HEK293T (cell line): ENCODE results near the gene RHOBTB3.
A peak's percentile ranks its signal among the peaks of the same experiment; 100 is the strongest.
"Not testable (repeated sequence)": the region's sequence is repeated elsewhere in the genome, so short reads cannot be mapped to it uniquely, and the experiment has no call there.

Experiments
- CTCF ChIA-PET: fragments of 350-600 bp; formaldehyde crosslinking; extraction: SDS; loops from one replicate; lab custom pipeline; 2021; ENCODE audit warnings: antibody characterized with exemption, inconsistent platforms; lab: Yijun Ruan, JAX
- POLR2A ChIA-PET: fragments of 350-600 bp; formaldehyde crosslinking; extraction: SDS; loops from one replicate; lab custom pipeline; 2020; ENCODE audit warnings: antibody characterized with exemption, inconsistent platforms; lab: Yijun Ruan, JAX
- DNase-seq: peaks from one replicate; pipeline ENCODE4 v3.0.0; 2012; ENCODE audit warnings: mixed read lengths; ENCODE audit errors: extremely low spot score
- ARNT ChIP-seq: fragments of 450-650 bp; IDR thresholded peaks from 2 replicates; pipeline ENCODE4 v1.6.1; 2017; ENCODE audit warnings: mild to moderate bottlenecking
- BHLHE40 ChIP-seq: fragments of 450-650 bp; IDR thresholded peaks from 2 replicates; pipeline ENCODE4 v1.6.1; 2016; ENCODE audit warnings: mild to moderate bottlenecking, moderate library complexity, borderline replicate concordance
- CTBP1 ChIP-seq: fragments of 450-650 bp; IDR thresholded peaks from 2 replicates; pipeline ENCODE4 v1.6.1; 2016; ENCODE audit warnings: borderline replicate concordance
- ELF4 ChIP-seq: fragments of 450-650 bp; IDR thresholded peaks from 2 replicates; pipeline ENCODE4 v1.6.1; 2017; ENCODE audit warnings: antibody characterized with exemption
- FOXA1 ChIP-seq: fragments of 450-650 bp; IDR thresholded peaks from 2 replicates; pipeline ENCODE4 v1.6.1; 2016; ENCODE audit warnings: mild to moderate bottlenecking
- FOXK2 ChIP-seq: fragments of 450-650 bp; IDR thresholded peaks from 2 replicates; pipeline ENCODE4 v1.6.1; 2016; ENCODE audit warnings: mild to moderate bottlenecking
- FOXM1 ChIP-seq: fragments of 450-650 bp; IDR thresholded peaks from 2 replicates; pipeline ENCODE4 v1.6.1; 2017; ENCODE audit warnings: mild to moderate bottlenecking, borderline replicate concordance
- HDGF ChIP-seq: fragments of 450-650 bp; IDR thresholded peaks from 2 replicates; pipeline ENCODE4 v1.6.1; 2017; ENCODE audit warnings: antibody characterized with exemption, borderline replicate concordance
- L3MBTL2 ChIP-seq: fragments of 450-650 bp; conservative IDR thresholded peaks from 2 replicates; pipeline ENCODE4 v1.6.1; 2016; ENCODE audit warnings: mild to moderate bottlenecking
- LEF1 ChIP-seq: fragments of 450-650 bp; IDR thresholded peaks from 2 replicates; pipeline ENCODE4 v1.6.1; 2017; ENCODE audit warnings: mild to moderate bottlenecking, borderline replicate concordance
- NFRKB ChIP-seq: fragments of 450-650 bp; IDR thresholded peaks from 2 replicates; pipeline ENCODE4 v1.6.1; 2016; ENCODE audit warnings: mild to moderate bottlenecking, moderate library complexity
- SP1 ChIP-seq: fragments of 450-650 bp; IDR thresholded peaks from 2 replicates; pipeline ENCODE4 v1.6.1; 2017
- SUZ12 ChIP-seq: fragments of 450-650 bp; IDR thresholded peaks from 2 replicates; pipeline ENCODE4 v1.6.1; 2016; ENCODE audit warnings: mild to moderate bottlenecking
- TARDBP ChIP-seq: fragments of 450-650 bp; IDR thresholded peaks from 2 replicates; pipeline ENCODE4 v1.6.1; 2016
- ZNF384 ChIP-seq: fragments of 450-650 bp; IDR thresholded peaks from 2 replicates; pipeline ENCODE4 v1.6.1; 2016
- TF ChIP-seq, protein P1 (sequence below): fragments of 450-650 bp; IDR thresholded peaks from 2 replicates; pipeline ENCODE4 v1.6.1; 2016

Gene RHOBTB3

DNA sequence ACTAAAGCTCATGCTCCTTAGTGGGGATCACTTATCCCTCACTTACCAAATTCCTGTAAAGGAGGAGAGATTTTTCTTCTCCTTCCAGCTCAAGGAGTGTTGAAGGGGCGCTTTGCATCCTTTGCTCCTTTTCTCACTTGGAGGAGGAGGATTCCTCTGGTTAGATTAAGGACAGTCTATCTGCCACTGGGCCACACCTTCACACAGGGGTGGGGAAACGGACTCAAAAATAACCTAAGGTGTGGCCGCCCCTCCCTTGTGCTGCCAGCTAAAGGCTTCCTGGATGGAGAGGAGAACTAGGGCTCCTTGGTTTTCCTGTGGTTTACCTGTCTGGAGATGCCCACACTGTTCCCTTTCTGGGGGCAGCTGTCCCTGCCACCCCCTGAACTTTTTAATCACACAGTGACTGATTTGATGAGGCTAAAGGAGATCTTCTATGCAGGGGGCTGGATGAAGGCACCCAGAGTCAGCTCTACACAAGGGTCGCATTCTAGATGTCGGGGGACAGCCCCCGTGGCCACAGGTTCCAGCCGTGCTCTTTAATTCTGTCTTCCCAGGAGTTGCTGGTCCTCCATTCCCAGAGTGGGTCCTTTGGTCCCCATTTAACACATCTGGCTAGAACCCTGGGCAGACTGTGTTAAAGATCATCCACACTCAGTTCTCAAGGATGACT lies 77.0 kb downstream of the RHOBTB3 start:
- no peak for DNase-seq
- CTCF ChIA-PET: interaction anchor here (1.6 kb wide), 1 partner anchor 29 kb away, joined by 3 read pairs; no protein-coding TSS in a partner anchor
- POLR2A ChIA-PET: interaction anchor here (0.9 to 2.5 kb wide), 3 partner anchors 15 to 28 kb away, joined by 3 to 9 read pairs (median 3); no protein-coding TSS in a partner anchor
- TF ChIP-seq SP1: no peak
- no peak for TF ChIP-seq FOXK2
- no peak for TF ChIP-seq FOXM1
- no peak for TF ChIP-seq TARDBP
- TF ChIP-seq FOXA1: no peak
- no peak for TF ChIP-seq ARNT
- no peak for TF ChIP-seq CTBP1

DNA sequence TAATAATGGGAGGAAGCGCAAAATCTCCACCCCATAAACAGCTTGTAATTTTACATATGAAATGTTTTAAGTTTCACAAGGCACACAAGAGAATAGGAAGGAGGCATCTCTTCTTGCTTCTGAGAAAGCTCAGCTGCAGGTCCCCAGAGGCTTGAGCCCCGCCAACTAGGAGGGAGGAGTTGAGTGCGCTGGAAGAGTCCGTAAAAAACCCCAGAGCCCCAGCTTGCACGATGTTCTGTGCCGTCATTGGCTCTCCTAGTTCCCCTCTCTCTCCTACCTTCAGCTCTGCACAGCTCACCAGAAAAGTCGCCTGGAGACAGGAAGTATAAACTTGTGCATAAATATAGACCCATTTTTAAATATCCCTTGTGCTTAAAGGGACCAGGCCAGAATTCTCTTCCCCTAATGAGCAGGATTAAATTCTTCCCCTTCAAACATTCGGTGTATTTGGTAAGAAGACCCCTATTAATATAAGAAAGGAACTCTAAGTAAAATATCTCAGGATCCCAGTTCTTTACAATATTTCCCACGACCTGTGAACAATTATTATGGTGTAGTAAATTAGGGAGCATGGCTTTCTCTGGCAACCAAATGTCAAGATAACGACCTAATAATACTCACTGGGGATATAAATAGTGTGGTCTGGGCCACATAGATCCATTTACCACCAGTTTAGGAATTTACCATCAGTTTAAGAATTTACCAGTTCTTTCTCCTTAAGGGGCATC lies 77.7 kb downstream of the RHOBTB3 start:
- peak; percentile 57 for DNase-seq
- ChIA-PET CTCF (interaction anchor here (1.6 kb wide), 1 partner anchor 30 kb away, joined by 3 read pairs; no protein-coding TSS in a partner anchor), POLR2A (interaction anchor here (0.9 to 2.5 kb wide), 3 partner anchors 15 to 28 kb away, joined by 3 to 9 read pairs (median 3); no protein-coding TSS in a partner anchor)
- no peak for TF ChIP-seq FOXK2
- no peak for TF ChIP-seq SP1
- TF ChIP-seq ELF4: no peak
- no peak for TF ChIP-seq TARDBP
- no peak for TF ChIP-seq LEF1
- no peak for TF ChIP-seq ZNF384
- TF ChIP-seq NFRKB: no peak
- TF ChIP-seq SUZ12: no peak
- TF ChIP-seq CTBP1: no peak
- TF ChIP-seq, protein P1, sequence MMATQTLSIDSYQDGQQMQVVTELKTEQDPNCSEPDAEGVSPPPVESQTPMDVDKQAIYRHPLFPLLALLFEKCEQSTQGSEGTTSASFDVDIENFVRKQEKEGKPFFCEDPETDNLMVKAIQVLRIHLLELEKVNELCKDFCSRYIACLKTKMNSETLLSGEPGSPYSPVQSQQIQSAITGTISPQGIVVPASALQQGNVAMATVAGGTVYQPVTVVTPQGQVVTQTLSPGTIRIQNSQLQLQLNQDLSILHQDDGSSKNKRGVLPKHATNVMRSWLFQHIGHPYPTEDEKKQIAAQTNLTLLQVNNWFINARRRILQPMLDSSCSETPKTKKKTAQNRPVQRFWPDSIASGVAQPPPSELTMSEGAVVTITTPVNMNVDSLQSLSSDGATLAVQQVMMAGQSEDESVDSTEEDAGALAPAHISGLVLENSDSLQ: no peak

DNA sequence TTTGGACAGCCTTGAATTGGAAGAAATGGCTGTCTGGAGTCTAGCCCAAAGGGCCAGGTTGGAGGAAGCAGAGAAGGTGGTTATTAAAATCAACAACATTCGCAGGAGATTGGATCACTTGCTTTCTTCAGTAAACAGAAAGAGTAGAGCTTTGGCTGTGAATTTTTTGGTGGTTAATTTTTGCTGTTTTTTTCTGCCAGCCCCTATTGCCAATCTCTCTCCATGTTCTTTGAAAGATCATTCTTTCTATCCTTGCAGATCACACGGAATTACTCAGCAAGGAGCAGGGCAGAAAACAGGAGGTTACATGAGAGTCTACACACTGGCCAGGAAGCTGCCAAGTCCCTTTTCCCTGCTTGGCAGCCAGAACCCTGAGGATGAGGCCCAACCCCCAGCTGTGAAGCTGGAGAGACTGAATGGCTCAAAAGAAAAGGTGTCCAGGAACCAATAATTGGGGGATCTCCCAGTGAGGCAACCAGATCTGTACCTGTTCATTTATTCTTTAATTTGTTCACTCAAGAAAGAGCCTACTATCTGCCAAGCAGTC lies 78.4 kb downstream of the RHOBTB3 start:
- no peak for DNase-seq
- POLR2A ChIA-PET: no interaction called here
- CTCF ChIA-PET: no interaction called here
- TF ChIP-seq, protein P1: no peak
- TF ChIP-seq ARNT (no peak), BHLHE40 (no peak), FOXM1 (no peak), LEF1 (no peak), NFRKB (no peak), SUZ12 (no peak), FOXA1 (no peak), SP1 (no peak), ELF4 (no peak), HDGF (no peak), FOXK2 (no peak), CTBP1 (no peak), TARDBP (no peak), ZNF384 (no peak), L3MBTL2 (no peak)

DNA sequence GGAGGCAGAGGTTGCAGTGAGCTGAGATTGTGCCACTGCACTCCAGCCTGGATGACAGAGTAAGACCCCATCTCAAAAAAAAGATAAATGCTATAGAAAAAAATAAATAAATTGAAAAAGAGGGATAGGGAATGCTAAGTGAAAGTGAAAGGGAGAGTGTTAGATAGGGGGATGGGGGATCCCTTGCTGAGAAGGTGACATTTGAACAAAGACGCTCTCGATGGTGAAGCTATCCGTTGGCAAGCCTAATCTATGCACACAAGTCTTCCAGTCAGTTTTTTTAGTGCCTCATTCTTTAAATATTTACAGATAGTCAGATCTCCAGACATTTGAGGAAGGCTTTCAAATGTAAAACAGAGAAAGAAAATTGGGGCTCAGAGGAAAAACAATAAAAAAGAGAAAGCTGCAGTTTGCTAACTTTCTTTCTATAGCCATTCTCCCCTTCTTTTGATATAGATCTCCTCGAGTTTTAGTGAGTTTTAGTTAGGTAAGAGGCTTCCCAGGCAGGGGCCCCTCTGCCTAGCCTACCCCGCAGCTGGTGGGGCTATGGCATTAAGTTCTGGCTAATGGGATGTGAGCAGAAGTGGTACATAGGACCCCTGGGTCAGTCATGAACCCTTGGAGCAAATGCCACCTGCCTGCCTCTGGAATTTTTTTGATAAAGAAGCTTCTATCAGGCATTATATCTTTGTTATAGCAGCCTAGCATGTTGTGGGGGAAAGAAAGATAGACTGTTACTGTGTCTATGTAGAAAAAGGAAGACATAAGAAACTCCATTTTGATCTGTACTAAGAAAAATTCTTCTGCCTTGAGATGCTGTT lies 79.4 kb downstream of the RHOBTB3 start:
- ChIA-PET POLR2A (no interaction called here), CTCF (no interaction called here)
- TF ChIP-seq CTBP1: no peak
- no peak for TF ChIP-seq BHLHE40
- no peak for TF ChIP-seq HDGF
- TF ChIP-seq TARDBP: no peak
- no peak for TF ChIP-seq FOXK2
- no peak for DNase-seq

DNA sequence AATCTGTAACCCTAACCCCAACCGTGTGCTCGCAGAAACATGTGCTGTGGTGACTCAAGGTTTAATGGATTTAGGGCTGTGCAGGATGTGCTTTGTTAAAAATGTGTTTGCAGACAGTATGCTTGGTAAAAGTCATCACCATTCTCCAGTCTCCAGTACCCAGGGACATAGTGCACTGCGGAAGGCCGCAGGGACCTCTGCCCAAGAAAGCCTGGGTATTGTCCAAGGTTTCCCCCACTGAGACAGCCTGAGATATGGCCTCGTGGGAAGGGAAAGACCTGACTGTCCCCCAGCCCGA lies 79.9 kb downstream of the RHOBTB3 start:
- POLR2A ChIA-PET, CTCF ChIA-PET, DNase-seq: not testable (repeated sequence)

DNA sequence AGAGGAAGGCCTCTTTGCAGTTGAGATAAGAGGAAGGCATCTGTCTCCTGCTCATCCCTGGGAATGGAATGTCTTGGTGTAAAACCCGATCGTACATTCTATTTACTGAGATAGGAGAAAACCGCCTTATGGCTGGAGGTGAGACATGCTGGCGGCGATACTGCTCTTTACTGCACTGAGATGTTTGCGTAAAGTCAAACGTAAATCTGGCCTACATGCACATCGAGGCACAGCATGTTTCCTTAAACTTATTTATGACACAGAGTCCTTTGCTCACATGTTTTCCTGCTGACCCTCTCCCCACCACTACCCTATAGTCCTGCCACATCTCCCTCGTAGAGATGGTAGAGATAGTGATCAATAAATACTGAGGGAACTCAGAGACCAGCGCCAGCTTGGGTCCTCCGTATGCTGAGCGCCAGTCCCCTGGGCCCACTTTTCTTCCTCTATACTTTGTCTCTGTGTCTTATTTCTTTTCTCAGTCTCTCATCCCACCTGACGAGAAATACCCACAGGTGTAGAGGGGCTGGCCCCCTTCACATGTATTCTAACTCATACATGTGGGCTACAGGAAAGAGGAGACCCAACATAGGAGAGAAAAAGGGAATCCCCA lies 80.4 kb downstream of the RHOBTB3 start:
- POLR2A ChIA-PET, DNase-seq: not testable (repeated sequence)
- CTCF ChIA-PET: interaction anchor here (1.1 kb wide), 1 partner anchor 30 kb away, joined by 3 read pairs; no protein-coding TSS in a partner anchor
